ENCODE results near the gene EXOC1. TPM values are rescaled to one million over a fixed set of nuclear protein-coding genes. Genes with fewer than 3 reads are reported as not detected.

Gene EXOC1
- total RNA-seq, 1 donor from 2014 or later = 29.0 TPM

DNA sequence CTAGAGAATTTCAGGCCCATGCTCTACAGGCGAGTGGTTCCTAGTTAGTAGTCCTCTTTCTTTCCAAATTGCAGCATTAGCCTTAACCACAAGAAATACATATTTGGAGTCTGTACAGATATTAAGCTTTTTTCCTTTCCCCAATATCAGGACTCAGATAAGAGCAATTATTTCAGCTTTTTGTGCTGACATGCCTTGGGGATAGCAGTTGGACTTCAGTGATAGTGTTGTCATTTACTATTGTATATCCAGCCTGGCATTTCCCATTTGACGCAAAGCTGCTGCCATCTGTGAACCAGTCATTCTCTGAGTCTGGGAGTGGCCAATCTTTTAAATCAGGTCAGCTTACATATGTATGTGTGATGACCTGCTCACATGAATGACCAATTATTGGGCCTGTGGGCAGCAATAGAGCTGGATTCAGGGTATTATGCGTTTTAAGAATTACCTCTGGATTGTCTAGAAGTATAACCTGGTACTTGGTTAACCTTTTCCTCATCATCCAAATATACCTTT is 88.5 kb downstream of the EXOC1 start:
- Mint-ChIP-seq H3K27ac (no peak overlapping the region), H3K4me1 (peaks cover 3% of the 10 kb centered on the region), H3K36me3 (no peaks in the 10 kb centered on the region), H3K9me3 (peaks cover 11% of the 10 kb centered on the region), H3K27me3 (ENCODE audit: low read depth) (no peaks in the 10 kb centered on the region), H3K4me3 (no peak overlapping the region)
- DNase-seq (ENCODE audit: low spot score in 2 of 2, unreplicated experiment in 2 of 2) = no peak
- TF ChIP-seq, protein P1, sequence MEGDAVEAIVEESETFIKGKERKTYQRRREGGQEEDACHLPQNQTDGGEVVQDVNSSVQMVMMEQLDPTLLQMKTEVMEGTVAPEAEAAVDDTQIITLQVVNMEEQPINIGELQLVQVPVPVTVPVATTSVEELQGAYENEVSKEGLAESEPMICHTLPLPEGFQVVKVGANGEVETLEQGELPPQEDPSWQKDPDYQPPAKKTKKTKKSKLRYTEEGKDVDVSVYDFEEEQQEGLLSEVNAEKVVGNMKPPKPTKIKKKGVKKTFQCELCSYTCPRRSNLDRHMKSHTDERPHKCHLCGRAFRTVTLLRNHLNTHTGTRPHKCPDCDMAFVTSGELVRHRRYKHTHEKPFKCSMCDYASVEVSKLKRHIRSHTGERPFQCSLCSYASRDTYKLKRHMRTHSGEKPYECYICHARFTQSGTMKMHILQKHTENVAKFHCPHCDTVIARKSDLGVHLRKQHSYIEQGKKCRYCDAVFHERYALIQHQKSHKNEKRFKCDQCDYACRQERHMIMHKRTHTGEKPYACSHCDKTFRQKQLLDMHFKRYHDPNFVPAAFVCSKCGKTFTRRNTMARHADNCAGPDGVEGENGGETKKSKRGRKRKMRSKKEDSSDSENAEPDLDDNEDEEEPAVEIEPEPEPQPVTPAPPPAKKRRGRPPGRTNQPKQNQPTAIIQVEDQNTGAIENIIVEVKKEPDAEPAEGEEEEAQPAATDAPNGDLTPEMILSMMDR (IDR thresholded peaks at IDR 0.05; ENCODE audit: unreplicated experiment) = no peak

DNA sequence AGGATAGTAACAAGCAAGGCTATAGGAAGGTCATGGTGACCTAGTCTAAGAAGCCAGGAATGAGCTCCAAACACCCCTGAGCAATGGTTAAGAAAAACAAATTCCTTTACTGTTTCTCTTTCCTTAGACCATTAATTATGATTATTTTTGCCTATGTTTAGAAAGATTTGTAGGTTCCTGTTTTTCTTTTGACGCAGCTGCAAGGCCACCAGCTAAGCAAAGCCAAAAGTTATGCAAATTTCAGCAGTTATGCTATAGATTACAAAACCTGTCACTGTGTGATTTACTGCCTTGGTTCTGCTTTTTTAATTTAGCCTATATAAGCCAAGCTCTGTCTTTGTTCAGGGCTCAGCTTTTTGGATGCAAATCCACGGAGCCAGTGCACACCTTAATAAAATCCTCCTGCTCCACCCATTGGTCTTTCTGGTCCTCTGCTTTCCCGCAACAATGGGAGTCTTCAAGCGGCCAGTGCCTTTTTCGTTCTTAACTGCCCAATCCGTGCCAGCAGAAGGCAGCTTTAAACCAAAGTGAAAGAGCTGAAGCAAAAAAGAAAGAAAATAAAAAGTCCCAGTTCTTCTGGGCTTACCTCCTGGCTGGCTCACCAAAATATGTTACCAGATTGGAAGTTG is 93.9 kb downstream of the EXOC1 start:
- TF ChIP-seq, protein P1 (IDR thresholded peaks at IDR 0.05; ENCODE audit: unreplicated experiment) = no peak
- Mint-ChIP-seq H3K4me1 (peaks cover 30% of the 10 kb centered on the region), H3K4me3 (peak overlapping the region; percentile 28), H3K9me3 (no peaks in the 10 kb centered on the region), H3K36me3 (peaks cover under 1% of the 10 kb centered on the region), H3K27me3 (ENCODE audit: low read depth) (no peaks in the 10 kb centered on the region), H3K27ac (peak overlapping the region; percentile 96)
- no peak for DNase-seq (ENCODE audit: low spot score in 2 of 2, unreplicated experiment in 2 of 2)

DNA sequence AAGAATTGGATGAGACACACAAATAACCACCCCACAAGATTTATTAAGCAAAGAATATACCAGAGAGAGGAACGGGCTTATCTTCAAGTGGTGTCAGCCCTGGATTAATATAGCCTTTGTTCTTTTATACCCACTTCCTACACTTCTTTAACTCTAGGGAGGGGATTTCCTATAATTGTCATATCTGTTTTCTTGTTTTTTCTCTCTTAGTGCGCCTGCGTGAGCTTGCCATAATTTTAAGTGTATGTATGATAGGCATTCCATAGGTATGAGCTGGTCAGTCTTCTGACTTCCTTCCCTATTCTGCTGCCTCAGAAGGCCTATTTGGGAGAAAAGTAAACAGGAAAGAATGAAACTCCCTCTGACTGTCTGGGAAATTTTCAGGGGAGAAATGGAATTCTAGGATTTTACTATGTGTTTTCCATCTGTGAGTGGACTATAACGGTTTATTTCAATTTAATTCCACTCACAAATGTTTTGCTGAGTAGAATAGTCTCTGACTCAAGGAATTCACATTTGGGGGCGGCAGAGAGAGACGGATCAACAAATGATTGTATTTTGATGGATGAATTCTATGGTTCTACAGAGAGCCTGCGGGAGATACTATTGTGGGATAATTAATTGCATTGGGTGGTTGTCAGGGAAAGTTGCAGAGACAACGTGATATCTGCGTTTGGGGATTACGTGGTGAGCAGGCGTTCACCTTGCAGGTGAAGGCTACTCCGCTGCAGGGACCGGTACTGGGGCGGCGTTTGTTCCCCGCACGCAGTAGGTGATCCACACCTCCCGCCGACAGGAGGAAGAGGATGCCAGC is 94.7 kb downstream of the EXOC1 start:
- peak in 1 of 2 experiments; percentile 42 for DNase-seq (ENCODE audit: low spot score in 2 of 2, unreplicated experiment in 2 of 2)
- Mint-ChIP-seq H3K27ac (peak overlapping the region; percentile 96), H3K36me3 (peaks cover 1% of the 10 kb centered on the region)

GRCh38 chr4:55948726-55949481 is 95.5 kb downstream of the EXOC1 start, which contains the start of gene CEP135:
Gene CEP135 (plus strand): TSS chr4:55948945. CDS start chr4:55952131, 3,186 bp downstream.
- peak; percentile 93 to 96 for DNase-seq (ENCODE audit: low spot score in 2 of 2, unreplicated experiment in 2 of 2)
- H3K9me3 Mint-ChIP-seq = no peaks in the 10 kb centered on the region
- H3K27me3 Mint-ChIP-seq (ENCODE audit: low read depth) = no peaks in the 10 kb centered on the region
- peaks cover 3% of the 10 kb centered on the region for H3K36me3 Mint-ChIP-seq
- peaks cover 30% of the 10 kb centered on the region for H3K4me1 Mint-ChIP-seq
- H3K4me3 Mint-ChIP-seq = peak within 1 kb of the TSS; percentile 68
- peak within 1 kb of the TSS; percentile 96 for H3K27ac Mint-ChIP-seq
- TF ChIP-seq, protein P1 (IDR thresholded peaks at IDR 0.05; ENCODE audit: unreplicated experiment) = peak; percentile 90

More for the DNA sequence above, 94.7 kb downstream of the EXOC1 start:
- no peaks in the 10 kb centered on the region for H3K27me3 Mint-ChIP-seq (ENCODE audit: low read depth)
- TF ChIP-seq, protein P1 (IDR thresholded peaks at IDR 0.05; ENCODE audit: unreplicated experiment) = no peak
- peaks cover 30% of the 10 kb centered on the region for H3K4me1 Mint-ChIP-seq
- no peaks in the 10 kb centered on the region for H3K9me3 Mint-ChIP-seq
- peak overlapping the region; percentile 68 for H3K4me3 Mint-ChIP-seq

GRCh38 chr4:55949482-55949802 is 96.0 kb downstream of the EXOC1 start:
- TF ChIP-seq, protein P1 (IDR thresholded peaks at IDR 0.05; ENCODE audit: unreplicated experiment) = no peak

More at GRCh38 chr4:55949482-55949802, 96.0 kb downstream of the EXOC1 start:
- H3K27me3 Mint-ChIP-seq (ENCODE audit: low read depth) = no peaks in the 10 kb centered on the region
- peaks cover 8% of the 10 kb centered on the region for H3K36me3 Mint-ChIP-seq
- no peak for DNase-seq (ENCODE audit: low spot score in 2 of 2, unreplicated experiment in 2 of 2)
- H3K27ac Mint-ChIP-seq = peak overlapping the region; percentile 72
- no peaks in the 10 kb centered on the region for H3K9me3 Mint-ChIP-seq
- peaks cover 30% of the 10 kb centered on the region for H3K4me1 Mint-ChIP-seq
- H3K4me3 Mint-ChIP-seq = peak overlapping the region; percentile 68
